Measurements from ENCODE around the gene TNS3. TPM values are rescaled to one million over a fixed set of nuclear protein-coding genes. Genes with fewer than 3 reads are reported as not detected.

TNS3 gene
- total and polyA plus RNA-seq, 2 donors (not counting 3 experiments of a cell fraction or from before 2014, with no cell fraction given), result 10.4 to 45.1 TPM

- H3K9me3 ChIP-seq (replicated peaks; ENCODE audit: control insufficient read depth, insufficient read depth, low read length), result no peaks in the 10 kb centered on the region
- ChIA-PET CTCF (interaction anchor here (0.9 to 1.6 kb wide), 6 partner anchors 8 to 209 kb away, joined by 3 to 10 read pairs (median 4); no protein-coding TSS in a partner anchor), POLR2A (no interaction called here)
- no peaks in the 10 kb centered on the region for H3K27me3 ChIP-seq (ENCODE audit: control insufficient read depth in 2 of 2, insufficient read depth in 2 of 2, low read length in 2 of 2)
- no peak overlapping the region for H3K4me3 ChIP-seq (replicated peaks in 1 of 3; ENCODE audit: insufficient read depth in 1 of 3, low read depth in 1 of 3, low read length in 3 of 3)
- DNase-seq (ENCODE audit: low read depth, low spot score) (no peak), FAIRE-seq (no peak)
- TF ChIP-seq GATA2 (IDR thresholded peaks at IDR 0.05; ENCODE audit: insufficient read depth, insufficient read length, low read depth, low read length) (no peak), POLR2A (IDR thresholded peaks at IDR 0.05; ENCODE audit: low read depth, low read length) (no peak), EZH2 (IDR thresholded peaks at IDR 0.05; ENCODE audit: borderline replicate concordance, low read depth, low read length, severe bottlenecking) (no peak), FOS (IDR thresholded peaks at IDR 0.05; ENCODE audit: borderline replicate concordance, insufficient read depth, low read length) (no peak), POLR2AphosphoS5 (IDR thresholded peaks at IDR 0.05; ENCODE audit: insufficient read depth, low read depth, low read length) (no peak), JUN (IDR thresholded peaks at IDR 0.05; ENCODE audit: borderline replicate concordance, insufficient read depth, insufficient read length, low read depth) (no peak), MYC (IDR thresholded peaks at IDR 0.05; ENCODE audit: low read depth, low read length) (no peak), CTCF (IDR thresholded peaks at IDR 0.05; ENCODE audit: extremely low read depth in 1 of 2, insufficient read depth in 1 of 2, low read depth in 1 of 2, low read length in 2 of 2) (no peak), MAX (IDR thresholded peaks at IDR 0.05; ENCODE audit: insufficient read depth, insufficient read length) (no peak)
- no peaks in the 10 kb centered on the region for H4K20me1 ChIP-seq (replicated peaks; ENCODE audit: control insufficient read depth, extremely low read depth, insufficient read depth, low read length)
- H3K27ac ChIP-seq (ENCODE audit: insufficient read depth, low read depth, low read length), result no peak overlapping the region
- no peaks in the 10 kb centered on the region for H3K9me1 ChIP-seq (replicated peaks; ENCODE audit: control insufficient read depth, extremely low read depth, insufficient read depth, low read length)
- intact Hi-C loops (cut with micrococcal nuclease), result loop anchor here (1.0 kb wide), 1 partner anchor 23 kb away; no protein-coding TSS in a partner anchor
- H2AFZ ChIP-seq (ENCODE audit: low read depth, low read length), result no peak overlapping the region
- no TSS peak for BruUV-seq (replicated peaks)
- H3K36me3 ChIP-seq (ENCODE audit: control insufficient read depth in 2 of 2, extremely low read depth in 1 of 2, insufficient read depth in 2 of 2, low read length in 2 of 2), result no peaks in the 10 kb centered on the region
- dilution Hi-C loops (cut with MboI; ENCODE audit: extremely low pct_ligation_motif_present, low sequenced_read_pairs), result no loop called here
- H3K4me2 ChIP-seq (ENCODE audit: insufficient read depth, low read length), result no peak overlapping the region
- no peak overlapping the region for H3K9ac ChIP-seq (replicated peaks; ENCODE audit: extremely low read depth, insufficient read depth, low read length)
- H3K4me1 ChIP-seq (ENCODE audit: control insufficient read depth, extremely low read depth, insufficient read depth, low read length), result peaks cover 12% of the 10 kb centered on the region
- H3K79me2 ChIP-seq (ENCODE audit: control insufficient read depth, insufficient read depth, low read length), result no peaks in the 10 kb centered on the region
Observed at GRCh38 chr7:47475880-47476227, 106.1 kb downstream of the TNS3 start.

Measured in endothelial cell of umbilical vein (primary cell).